Right lobe of liver (tissue), 4 donors: ENCODE results near the gene TSPAN32.

Experiments
- POLR2A ChIP-seq: fragments of 450-650 bp; IDR thresholded peaks from one replicate; pipeline ENCODE4 v1.6.1; 2017; ENCODE audit warnings: antibody characterized with exemption, mild to moderate bottlenecking
- TF ChIP-seq, protein P1 (sequence below), 4 donors: fragments of 200-600 bp in 3 of 4; fragments of 450-650 bp in 1 of 4; IDR thresholded peaks; one replicate each; pipeline versions ENCODE4 v1.5.1 to v1.8.0; 2016 to 2022; ENCODE audit warnings: antibody characterized with exemption in 4 of 4, mild to moderate bottlenecking in 2 of 4
- donor health status: DM: no; HTN: no; CAD: no.
- donor health status: DM: no; HTN: no; CAD: no.
- donor health status: DM: no; HTN: yes; CAD: no.

DNA sequence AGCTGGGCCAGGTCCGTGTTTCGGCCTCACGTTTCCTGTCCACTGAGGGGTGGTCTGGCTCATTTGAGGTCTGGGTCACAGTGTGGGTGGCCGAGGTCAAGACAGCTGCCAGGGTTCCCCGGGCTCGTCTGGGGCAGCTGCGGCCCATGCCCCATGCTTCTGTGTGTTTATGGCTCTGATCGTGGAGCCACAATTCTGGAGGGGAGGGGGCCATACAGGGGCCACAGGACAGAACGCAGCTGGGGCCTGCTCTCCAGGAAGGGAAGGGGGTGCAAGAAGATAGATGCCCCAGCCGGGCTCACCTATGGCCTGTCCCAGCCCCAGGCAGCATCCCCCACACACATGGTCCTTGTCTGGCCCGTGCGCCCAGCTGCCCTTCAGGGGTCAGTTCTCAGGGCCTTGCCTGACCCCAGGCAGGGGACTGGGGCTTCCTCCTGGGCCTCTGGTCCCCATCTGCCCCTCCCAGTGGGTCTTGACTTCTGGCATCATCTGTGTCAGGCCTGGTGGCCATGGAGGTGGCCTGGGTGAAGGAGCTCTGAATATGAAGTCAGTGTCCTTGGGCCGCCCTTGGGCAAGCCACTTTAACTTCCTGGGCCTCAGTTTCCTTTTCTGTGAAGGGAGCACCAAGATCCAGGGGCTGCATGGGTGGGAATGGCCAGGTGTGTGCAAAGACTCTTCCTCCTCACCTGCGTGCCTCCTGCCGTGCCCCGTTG is 8.4 kb downstream of the TSPAN32 start:
- TF ChIP-seq, protein P1, sequence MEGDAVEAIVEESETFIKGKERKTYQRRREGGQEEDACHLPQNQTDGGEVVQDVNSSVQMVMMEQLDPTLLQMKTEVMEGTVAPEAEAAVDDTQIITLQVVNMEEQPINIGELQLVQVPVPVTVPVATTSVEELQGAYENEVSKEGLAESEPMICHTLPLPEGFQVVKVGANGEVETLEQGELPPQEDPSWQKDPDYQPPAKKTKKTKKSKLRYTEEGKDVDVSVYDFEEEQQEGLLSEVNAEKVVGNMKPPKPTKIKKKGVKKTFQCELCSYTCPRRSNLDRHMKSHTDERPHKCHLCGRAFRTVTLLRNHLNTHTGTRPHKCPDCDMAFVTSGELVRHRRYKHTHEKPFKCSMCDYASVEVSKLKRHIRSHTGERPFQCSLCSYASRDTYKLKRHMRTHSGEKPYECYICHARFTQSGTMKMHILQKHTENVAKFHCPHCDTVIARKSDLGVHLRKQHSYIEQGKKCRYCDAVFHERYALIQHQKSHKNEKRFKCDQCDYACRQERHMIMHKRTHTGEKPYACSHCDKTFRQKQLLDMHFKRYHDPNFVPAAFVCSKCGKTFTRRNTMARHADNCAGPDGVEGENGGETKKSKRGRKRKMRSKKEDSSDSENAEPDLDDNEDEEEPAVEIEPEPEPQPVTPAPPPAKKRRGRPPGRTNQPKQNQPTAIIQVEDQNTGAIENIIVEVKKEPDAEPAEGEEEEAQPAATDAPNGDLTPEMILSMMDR (IDR thresholded peaks at IDR 0.05), result no peak
- no peak for TF ChIP-seq POLR2A
